Prostate gland (tissue), 2 donors: ENCODE data around the gene SLU7. TPM values are rescaled to one million over a fixed set of nuclear protein-coding genes. Genes with fewer than 3 reads are reported as not detected.

Experiments
- DNase-seq: peaks from one replicate; pipeline ENCODE4 v3.0.0-alpha.2; 2019; ENCODE audit warnings: low spot score
- H3K27ac ChIP-seq, 2 donors: fragments of 200-600 bp; sonication (generic); 2 replicates each; pipeline ENCODE4 v1.5.1; 2017 to 2019
- H3K27me3 ChIP-seq: fragments of 200-600 bp; sonication (generic); replicated peaks from 2 replicates; pipeline ENCODE4 v1.5.1; 2019; ENCODE audit not compliant: insufficient read depth
- H3K36me3 ChIP-seq, 2 donors: fragments of 200-600 bp; sonication (generic); 1 replicate in 1 of 2; 2 replicates in 1 of 2; pipeline versions ENCODE4 v1.5.1 to v1.8.1; 2017 to 2019
- H3K4me1 ChIP-seq: fragments of 200-600 bp; sonication (generic); replicated peaks from 2 replicates; pipeline ENCODE4 v1.5.1; 2019
- H3K4me3 ChIP-seq, 2 donors: fragments of 200-600 bp; sonication (generic); 2 replicates each; pipeline ENCODE4 v1.5.1; 2017 to 2019
- H3K9me3 ChIP-seq: fragments of 200-600 bp; sonication (generic); 2 replicates; pipeline ENCODE4 v1.5.1; 2017
- POLR2A ChIP-seq: fragments of 450-650 bp; IDR thresholded peaks from one replicate; pipeline ENCODE4 v1.6.1; 2016; ENCODE audit warnings: antibody characterized with exemption, mild to moderate bottlenecking
- POLR2AphosphoS5 ChIP-seq: sonication (generic); formaldehyde crosslinking; IDR thresholded peaks from one replicate; pipeline ENCODE4 v1.6.1; 2017; ENCODE audit warnings: antibody characterized with exemption
- WGBS: methylation state at CpG from one replicate; pipeline ENCODE4 v1.1.5; 2018; 5-methylcytosine and 5-hydroxymethylcytosine counted together
- intact Hi-C: fragments of 100-400 bp; cut with DNase I; formaldehyde crosslinking; loops from one replicate; pipeline ENCODE4 v1.14.2; 2022
- total RNA-seq, 2 donors: library from RNA; depleted of rRNA; stranded (reverse); fragments of >200 nt; gene quantifications; one replicate each; pipeline ENCODE4 v1.1.0, GENCODE V29; 2016
- TF ChIP-seq, protein P1 (sequence below), 4 experiments: fragments of 200-600 bp in 2 of 4; fragments of 450-650 bp in 2 of 4; sonication (generic) in 2 of 4; IDR thresholded peaks; 1 replicate in 3 of 4; 2 replicates in 1 of 4; pipeline ENCODE4 v1.5.1; 2016 to 2019; ENCODE audit warnings: antibody characterized with exemption in 4 of 4, mild to moderate bottlenecking in 2 of 4, moderate library complexity in 2 of 4

SLU7 gene
- total RNA-seq, 2 donors from 2014 or later: 67.4 to 88.0 TPM

DNA sequence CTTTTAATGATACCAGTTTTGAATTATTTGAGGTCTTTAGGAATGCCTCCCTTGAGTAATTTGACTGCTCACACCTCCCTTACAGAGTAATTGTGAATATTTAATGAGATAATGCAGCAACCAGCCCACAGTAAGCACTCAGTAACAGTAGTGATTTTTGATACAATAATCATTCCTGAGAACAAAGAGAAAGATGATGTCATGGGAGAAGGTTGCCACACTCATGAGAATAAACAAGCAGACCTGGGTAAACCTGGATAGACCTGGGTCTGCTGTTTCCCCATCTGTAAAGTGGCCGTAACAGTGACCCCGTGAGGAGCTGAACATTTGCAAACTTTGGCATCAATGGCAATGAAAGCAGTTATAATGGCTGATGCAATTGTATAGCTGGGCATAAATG is 52.7 kb downstream of the SLU7 start:
- DNase-seq: no peak
- no peak overlapping the region for H3K27ac ChIP-seq
- intact Hi-C loops: no loop called here

DNA sequence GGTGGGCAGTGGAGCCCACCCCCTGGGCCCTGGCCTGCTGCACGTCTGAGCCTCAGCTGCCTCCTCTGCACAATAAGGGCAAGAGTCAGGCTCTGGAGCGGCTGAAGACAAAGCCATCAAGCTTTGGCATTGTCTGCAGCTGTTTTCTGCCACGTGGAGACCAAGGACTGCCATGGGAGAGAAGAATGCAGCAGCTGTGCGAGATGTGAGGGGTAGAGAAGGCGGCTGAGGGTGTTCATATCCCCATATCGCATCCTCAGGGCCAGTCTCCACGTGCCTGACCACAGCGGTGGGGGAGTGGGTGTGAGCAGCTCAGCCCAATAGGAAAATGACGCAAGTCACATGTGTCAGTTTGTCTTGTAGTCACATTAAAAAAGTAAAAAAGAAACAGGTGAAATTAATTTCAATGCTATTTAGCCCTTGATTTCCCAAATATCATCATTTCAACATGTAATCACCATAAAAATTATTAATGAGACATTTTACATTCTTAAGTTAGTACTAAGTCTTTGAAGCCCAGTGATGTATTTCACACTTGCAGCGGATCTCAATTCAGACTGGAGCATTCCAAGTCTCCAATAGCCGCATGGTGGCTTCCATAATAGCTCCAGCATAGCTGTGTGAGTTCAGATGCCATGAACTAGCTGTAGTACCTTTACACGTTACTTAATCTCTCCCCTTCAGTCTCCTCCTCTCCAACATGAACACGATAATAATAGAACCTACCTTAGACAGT is 55.1 kb downstream of the SLU7 start:
- Histone ChIP-seq H3K36me3 (no peaks in the 10 kb centered on the region), H3K9me3 (no peaks in the 10 kb centered on the region), H3K4me3 (no peak overlapping the region), H3K4me1 (no peaks in the 10 kb centered on the region), H3K27ac (no peak overlapping the region), H3K27me3 (no peaks in the 10 kb centered on the region)
- 60% methylated on average over 13 of the region's 13 CpGs for WGBS
- intact Hi-C loops: no loop called here
- TF ChIP-seq POLR2A (no peak), POLR2AphosphoS5 (no peak)
- TF ChIP-seq, protein P1, sequence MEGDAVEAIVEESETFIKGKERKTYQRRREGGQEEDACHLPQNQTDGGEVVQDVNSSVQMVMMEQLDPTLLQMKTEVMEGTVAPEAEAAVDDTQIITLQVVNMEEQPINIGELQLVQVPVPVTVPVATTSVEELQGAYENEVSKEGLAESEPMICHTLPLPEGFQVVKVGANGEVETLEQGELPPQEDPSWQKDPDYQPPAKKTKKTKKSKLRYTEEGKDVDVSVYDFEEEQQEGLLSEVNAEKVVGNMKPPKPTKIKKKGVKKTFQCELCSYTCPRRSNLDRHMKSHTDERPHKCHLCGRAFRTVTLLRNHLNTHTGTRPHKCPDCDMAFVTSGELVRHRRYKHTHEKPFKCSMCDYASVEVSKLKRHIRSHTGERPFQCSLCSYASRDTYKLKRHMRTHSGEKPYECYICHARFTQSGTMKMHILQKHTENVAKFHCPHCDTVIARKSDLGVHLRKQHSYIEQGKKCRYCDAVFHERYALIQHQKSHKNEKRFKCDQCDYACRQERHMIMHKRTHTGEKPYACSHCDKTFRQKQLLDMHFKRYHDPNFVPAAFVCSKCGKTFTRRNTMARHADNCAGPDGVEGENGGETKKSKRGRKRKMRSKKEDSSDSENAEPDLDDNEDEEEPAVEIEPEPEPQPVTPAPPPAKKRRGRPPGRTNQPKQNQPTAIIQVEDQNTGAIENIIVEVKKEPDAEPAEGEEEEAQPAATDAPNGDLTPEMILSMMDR (IDR thresholded peaks at IDR 0.05): no peak
- no peak for DNase-seq

More for the DNA sequence above, 52.7 kb downstream of the SLU7 start:
- H3K36me3 ChIP-seq: no peaks in the 10 kb centered on the region
- H3K9me3 ChIP-seq: no peaks in the 10 kb centered on the region
- H3K4me1 ChIP-seq: no peaks in the 10 kb centered on the region
- no peak overlapping the region for H3K4me3 ChIP-seq
- H3K27me3 ChIP-seq: no peaks in the 10 kb centered on the region
- TF ChIP-seq, protein P1 (IDR thresholded peaks at IDR 0.05): no peak
- no peak for TF ChIP-seq POLR2A
- TF ChIP-seq POLR2AphosphoS5: no peak
- 93% methylated on average over 2 of the region's 2 CpGs for WGBS

DNA sequence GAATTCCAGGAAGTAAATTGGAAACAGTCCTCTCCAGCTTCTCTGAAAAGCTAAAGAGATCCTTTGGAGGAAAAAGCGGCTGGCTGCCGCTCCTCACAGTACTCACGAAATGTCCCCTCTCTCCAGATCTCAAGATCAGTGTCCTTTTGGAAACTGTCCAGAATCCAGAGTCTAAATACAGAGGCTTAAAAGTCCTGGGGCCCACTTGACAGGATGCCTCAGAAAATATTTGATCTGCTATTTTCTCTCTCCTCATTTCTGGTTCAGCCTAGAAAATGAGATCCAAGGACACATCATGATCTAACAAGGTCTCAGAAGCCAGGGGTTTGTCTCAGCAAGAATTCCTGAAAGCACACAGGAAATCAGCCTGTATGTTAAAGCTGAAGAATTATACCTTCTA is 55.7 kb downstream of the SLU7 start:
- intact Hi-C loops: no loop called here
- no peak for TF ChIP-seq POLR2A
- TF ChIP-seq, protein P1 (IDR thresholded peaks at IDR 0.05): no peak
- TF ChIP-seq POLR2AphosphoS5: no peak
- H3K9me3 ChIP-seq: no peaks in the 10 kb centered on the region

DNA sequence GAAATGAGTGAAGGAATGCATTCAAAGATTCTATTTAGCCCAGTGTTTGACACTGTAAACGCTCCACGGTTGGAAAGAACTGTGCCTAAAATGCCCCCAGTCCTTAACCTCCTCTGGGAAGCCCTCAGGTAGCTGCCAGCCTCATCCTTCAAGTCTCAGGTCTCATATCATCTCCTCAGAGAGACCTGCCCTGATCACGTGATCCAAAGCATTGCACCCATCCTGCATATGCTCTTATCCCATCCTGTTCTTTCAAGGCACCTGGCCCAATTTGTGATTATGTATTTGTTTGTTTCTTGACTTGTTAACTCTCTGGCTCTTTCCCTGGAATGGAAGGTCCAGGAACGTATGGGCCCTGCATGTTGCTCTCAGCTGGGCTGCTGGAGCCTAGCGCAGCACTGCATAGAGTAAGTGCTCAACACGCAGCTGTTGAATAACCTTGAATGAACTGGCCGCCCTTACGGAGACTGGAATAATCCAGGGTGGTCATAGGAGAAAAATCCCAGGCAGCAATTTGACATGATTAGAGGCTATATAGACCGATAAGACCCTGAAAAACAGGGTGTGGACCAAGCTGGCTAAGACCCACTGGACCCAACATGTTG is 57.2 kb downstream of the SLU7 start:
- TF ChIP-seq POLR2AphosphoS5: no peak
- TF ChIP-seq, protein P1 (IDR thresholded peaks at IDR 0.05): no peak
- WGBS: 84% methylated on average over 9 of the region's 9 CpGs
- DNase-seq: no peak
- no peak overlapping the region for H3K4me3 ChIP-seq
- no peaks in the 10 kb centered on the region for H3K36me3 ChIP-seq
- H3K27ac ChIP-seq: no peak overlapping the region
- H3K4me1 ChIP-seq: no peaks in the 10 kb centered on the region
- no peaks in the 10 kb centered on the region for H3K9me3 ChIP-seq
- intact Hi-C loops: no loop called here
- H3K27me3 ChIP-seq: no peaks in the 10 kb centered on the region

More for the DNA sequence above, 55.7 kb downstream of the SLU7 start:
- H3K4me3 ChIP-seq: no peak overlapping the region
- no peak overlapping the region for H3K27ac ChIP-seq
- 45% methylated on average over 3 of the region's 3 CpGs for WGBS
- DNase-seq: no peak
- no peaks in the 10 kb centered on the region for H3K36me3 ChIP-seq
- no peaks in the 10 kb centered on the region for H3K27me3 ChIP-seq
- H3K4me1 ChIP-seq: no peaks in the 10 kb centered on the region

DNA sequence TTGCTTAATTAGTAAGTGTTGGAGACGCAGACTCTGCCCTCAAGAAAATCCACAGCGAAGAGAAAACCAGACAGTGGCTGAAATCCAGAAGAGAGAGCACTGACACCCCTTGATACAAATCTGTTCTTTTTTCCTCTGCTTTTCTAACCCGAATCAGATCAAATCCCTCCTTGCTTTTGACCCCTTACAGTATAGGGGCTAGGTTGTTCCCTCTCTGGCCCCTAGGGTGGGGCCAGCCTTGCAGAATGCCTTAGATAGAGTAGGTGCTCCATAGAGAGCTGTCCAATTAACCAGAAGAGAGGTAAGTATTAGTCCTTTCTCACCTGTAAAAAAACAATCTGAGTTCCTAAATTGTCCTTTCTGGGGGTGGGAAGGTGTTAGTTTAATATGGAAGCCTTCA is 58.6 kb downstream of the SLU7 start:
- no peak overlapping the region for H3K27ac ChIP-seq

More for the DNA sequence above, 58.6 kb downstream of the SLU7 start:
- Histone ChIP-seq H3K9me3 (no peaks in the 10 kb centered on the region), H3K4me1 (no peaks in the 10 kb centered on the region), H3K27me3 (no peaks in the 10 kb centered on the region), H3K36me3 (no peaks in the 10 kb centered on the region), H3K4me3 (no peak overlapping the region)
- DNase-seq: no peak
- intact Hi-C loops: no loop called here
- 63% methylated on average over 3 of the region's 3 CpGs for WGBS
- TF ChIP-seq, protein P1 (IDR thresholded peaks at IDR 0.05): no peak
- no peak for TF ChIP-seq POLR2A
